Germinal center (tissue), 1 donor: Measurements from ENCODE around the gene CHSY1.
"Not testable (repeated sequence)": the region's sequence is repeated elsewhere in the genome, so short reads cannot be mapped to it uniquely, and the experiment has no call there.

Source experiments
- DNase-seq: peaks from one replicate; pipeline ENCODE4 v3.0.0; 2012; ENCODE audit warnings: mixed read lengths, low spot score

CHSY1 gene

GRCh38 chr15:101251830-101252820 lies at the start of gene CHSY1:
CHSY1 (minus strand) TSS chr15:101252048; CDS start chr15:101251456, 592 bp downstream.
- peak; percentile 81 for DNase-seq

- no peak for DNase-seq
Measured at GRCh38 chr15:101296418-101297405, 44.9 kb upstream of the CHSY1 start.

DNA sequence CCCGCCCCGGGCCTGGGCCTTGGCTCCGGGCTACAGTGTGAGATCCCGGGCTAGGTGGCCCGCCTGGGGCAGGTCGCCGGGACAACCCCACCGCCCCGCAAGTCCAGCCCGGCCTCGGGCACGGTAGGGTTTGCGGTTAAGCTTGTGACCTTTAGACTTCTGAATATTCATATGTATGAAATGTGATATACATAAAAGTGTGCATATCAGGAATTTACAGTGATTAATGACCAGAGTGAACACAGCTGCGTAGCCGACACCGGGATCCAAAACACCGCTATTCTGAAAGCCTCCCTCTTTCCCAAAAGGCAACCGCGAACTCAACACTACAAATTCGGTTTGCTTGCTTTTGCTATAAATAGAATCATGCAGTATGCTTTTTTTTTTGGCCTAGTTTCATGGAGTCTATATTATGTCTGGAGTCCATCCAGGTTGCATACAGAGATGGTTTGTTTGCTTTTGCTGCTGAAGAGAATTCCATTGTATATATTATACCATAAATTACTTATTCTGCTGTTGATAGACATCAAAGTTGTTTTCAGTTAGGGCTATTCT lies 43.8 kb upstream of the CHSY1 start:
- no peak for DNase-seq

- peak; percentile 96 for DNase-seq
Measured at GRCh38 chr15:101294731-101295606, 43.1 kb upstream of the CHSY1 start, which contains the start of gene SNRPA1. SNRPA1 (minus strand) TSS chr15:101295248; CDS start chr15:101295178, 70 bp downstream.

GRCh38 chr15:101293122-101293521 lies 41.3 kb upstream of the CHSY1 start:
- DNase-seq = peak; percentile 29

DNA sequence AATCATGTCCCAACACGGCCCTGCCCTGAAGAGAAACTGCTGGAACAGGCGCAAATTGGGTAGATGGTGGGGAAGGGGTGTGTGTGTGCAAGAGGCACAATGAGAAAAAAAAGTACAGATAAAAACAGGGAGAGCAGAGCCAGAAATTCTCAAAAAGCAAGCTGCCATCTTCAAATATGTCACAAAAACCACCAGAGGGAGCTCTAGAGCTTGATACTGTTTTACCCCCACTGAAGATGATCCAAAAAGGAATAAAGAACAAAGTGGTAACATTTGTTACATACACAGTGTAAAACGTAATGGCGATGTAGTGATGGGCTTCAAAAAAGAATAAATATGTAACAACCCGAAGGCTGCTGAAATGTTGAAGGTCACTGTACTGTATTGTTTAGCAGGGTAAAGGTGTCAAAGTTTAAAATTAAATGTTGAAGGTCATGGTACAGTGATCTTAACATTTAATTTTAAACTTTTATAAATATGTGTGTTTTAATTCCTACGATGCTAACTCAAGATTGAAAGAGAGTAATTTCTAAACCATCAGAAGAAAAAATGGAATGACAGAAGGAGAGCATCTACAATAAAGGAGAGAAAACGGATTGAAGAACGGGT lies 37.2 kb upstream of the CHSY1 start:
- peak; percentile 70 for DNase-seq

DNA sequence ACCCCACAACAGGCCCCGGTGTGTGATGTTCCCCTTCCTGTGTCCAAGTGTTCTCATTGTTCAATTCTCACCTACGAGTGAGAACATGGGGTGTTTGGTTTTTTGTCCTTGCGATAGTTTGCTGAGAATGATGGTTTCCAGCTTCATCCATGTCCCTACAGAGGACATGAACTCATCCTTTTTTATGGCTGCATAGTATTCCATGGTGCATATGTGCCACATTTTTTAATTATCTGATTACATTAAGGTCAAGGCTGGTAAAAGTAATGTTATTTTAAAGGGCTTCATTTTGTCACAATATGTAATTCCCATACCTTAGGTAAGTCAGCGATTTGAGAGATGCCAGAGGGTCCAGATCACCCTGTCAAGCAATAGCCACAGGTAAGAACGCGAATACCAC lies 35.5 kb upstream of the CHSY1 start:
- DNase-seq = not testable (repeated sequence)

- DNase-seq = no peak
Measured at GRCh38 chr15:101286471-101287114, 34.7 kb upstream of the CHSY1 start.

DNA sequence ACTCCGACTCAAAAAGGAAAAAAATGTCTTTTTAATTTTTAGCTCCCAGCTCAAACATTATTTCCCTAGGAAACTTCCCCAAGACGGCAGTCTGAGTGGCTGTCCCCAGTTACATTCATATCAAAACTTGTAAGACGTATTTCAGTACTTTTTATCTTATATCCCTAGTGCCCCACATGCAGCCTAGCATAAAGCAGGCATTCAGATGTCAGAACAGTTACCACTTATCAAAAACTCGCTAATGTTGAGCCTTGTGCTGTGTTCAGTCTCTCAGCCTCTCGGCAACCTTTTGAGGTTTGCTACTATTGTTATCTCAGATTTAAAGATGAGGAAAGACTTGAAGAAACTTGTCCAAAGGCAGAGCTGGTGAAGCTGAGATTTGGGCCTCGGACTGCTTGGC lies 32.1 kb upstream of the CHSY1 start:
- DNase-seq = no peak

GRCh38 chr15:101280007-101280406 lies 28.2 kb upstream of the CHSY1 start:
- DNase-seq = no peak

GRCh38 chr15:101277943-101278564 lies 26.2 kb upstream of the CHSY1 start:
- DNase-seq = no peak

DNA sequence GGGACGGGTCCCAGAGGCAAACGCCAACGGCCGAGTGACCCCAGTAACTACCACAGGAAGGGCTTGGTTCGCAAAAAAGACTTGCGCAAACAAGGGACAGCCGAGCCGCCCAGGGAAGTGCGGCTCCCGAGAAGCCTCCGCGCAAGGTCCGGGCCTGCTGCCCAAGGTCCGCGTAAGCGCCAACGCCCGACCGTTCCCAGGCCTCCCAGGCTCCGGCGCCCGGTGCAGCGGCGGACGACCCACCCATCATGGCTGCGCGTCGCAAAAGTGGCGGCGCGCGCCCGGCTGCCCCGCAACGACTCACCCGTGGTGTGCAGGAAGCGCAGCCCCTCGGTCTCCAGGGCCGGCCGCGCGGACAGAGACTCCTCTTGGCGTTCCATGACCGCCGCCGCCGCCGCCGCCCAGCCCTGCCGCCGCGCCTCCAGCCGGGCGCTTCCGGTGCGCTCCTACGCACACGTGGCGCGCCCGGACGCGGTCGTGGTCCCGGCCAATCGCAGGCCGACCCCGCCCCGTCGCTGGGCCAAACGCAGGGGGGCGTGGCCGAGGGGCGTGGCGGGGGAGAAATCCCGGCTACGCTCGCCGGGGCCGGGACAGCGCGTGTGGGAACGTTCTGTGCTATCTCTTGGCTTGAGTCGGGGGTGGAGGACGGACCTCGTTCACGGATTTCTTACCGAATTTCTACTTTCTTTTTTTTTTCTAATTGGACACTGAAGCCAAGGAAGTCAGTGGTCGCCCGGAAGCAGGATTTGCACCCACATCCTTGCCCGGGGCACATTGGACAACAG lies 25.4 kb upstream of the CHSY1 start, which contains the start of gene SELENOS:
TSS of gene SELENOS (minus strand) at position 448 of the 785 bp plus-strand sequence. CDS start at position 380, 68 bp downstream.
- DNase-seq = peak; percentile 90

DNA sequence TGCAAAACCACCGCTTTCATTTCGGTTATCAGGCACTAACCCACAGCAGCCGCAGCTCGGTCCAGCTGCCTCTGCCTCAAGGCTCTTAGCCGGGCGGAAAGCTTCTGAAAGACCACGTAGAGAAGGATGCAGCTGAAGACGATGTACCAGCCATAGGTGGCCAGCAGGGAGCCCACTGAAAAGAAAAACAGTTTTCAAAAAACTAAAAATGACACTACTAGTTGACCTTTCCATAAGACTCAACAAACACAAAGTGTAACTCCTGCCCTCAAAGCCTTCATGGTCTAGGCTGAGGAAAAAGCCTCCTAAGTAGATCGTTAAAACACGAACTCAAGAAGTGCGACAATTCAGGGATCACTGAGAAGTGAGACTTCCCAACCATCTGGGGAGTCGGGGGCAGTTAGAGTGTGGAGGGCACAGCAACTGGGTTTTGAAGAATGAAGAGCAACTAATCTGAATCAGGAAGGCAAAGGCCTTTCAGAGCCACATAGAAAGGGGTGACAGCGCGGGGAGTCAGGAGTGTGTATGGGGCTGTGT lies 24.7 kb upstream of the CHSY1 start:
- no peak for DNase-seq

DNA sequence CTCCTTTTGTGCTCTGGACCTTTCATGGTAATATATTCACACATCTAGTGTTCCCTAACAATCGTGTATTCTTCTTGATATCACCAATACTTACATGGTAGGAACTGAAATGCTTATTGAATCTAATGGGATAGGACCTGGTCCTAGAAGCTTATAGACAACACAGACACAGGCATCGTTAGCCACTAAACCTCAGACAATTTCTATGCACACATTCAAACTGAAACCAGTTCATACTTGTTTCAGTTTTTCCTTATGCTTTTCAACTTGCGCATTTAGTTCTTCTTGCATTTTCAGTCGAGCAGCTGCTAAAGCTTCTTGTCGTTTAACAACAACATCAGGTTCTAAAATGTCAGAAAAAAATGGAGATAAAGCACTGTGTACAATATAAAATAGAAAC lies 23.2 kb upstream of the CHSY1 start:
- no peak for DNase-seq

DNA sequence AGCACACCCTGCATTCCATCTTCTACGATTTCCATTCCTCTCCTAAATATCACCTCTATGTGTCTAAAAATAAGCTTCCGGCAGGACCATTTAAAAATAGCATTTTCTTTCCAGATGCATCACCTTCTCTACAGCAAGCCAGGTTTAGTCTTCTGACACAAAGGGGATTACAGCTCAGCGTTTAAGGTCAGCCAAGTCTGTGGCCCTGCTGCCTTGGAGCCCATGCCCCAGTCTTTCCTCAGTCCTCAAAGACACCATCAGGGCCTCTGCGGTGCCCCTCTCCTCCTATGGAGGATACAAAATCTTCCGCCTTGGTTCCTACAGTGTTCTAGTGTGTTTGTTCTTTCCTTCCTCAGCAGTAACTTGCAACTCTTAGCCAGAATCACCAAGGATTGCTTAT lies 21.7 kb upstream of the CHSY1 start:
- DNase-seq = no peak

DNA sequence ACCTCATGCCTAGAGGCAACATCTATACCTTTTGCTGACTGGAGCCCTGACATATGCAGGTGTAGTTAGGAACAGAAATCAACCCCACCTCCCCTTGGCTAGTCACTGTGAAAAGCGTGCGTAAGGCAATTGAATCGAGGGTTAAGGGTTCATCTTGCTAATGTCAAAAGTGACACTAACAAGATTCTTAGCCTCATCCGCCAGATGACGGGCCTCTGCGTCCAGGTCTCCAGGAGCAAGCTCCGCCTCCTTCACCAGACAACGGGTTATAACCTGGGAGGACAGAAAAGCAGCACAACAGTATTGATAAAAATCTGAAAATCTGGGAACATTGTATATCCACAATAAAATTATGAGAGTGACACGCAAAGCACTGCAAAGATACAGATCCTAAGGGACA lies 20.7 kb upstream of the CHSY1 start:
- no peak for DNase-seq

- DNase-seq = no peak
Measured at GRCh38 chr15:101269479-101270223, 17.8 kb upstream of the CHSY1 start.
